ENCODE data around the gene TRMT1.

GRCh38 chr19:13092606-13093235 lies 23.8 kb downstream of the TRMT1 start:
- TF ChIP-seq CTCF (conservative IDR thresholded peaks at IDR 0.05; ENCODE audit: low read depth, low read length): no peak
- TF ChIP-seq EZH2phosphoT487 (IDR thresholded peaks at IDR 0.05; ENCODE audit: borderline replicate concordance, low read length): no peak

Measured in PC-3 (cell line).